Stimulated activated CD4-positive, alpha-beta T cell treated with anti-CD3 and anti-CD28 coated beads, Interleukin-15, amount 100 ng/mL, for 1 hour (primary cell): ENCODE measurements around the gene NLGN3.

Experiments
- DNase-seq, 2 donors: peaks; one replicate each; pipeline ENCODE4 v3.0.0-alpha.2; 2020; ENCODE audit warnings: low read depth in 1 of 2, low spot score in 1 of 2

The NLGN3 gene

DNA sequence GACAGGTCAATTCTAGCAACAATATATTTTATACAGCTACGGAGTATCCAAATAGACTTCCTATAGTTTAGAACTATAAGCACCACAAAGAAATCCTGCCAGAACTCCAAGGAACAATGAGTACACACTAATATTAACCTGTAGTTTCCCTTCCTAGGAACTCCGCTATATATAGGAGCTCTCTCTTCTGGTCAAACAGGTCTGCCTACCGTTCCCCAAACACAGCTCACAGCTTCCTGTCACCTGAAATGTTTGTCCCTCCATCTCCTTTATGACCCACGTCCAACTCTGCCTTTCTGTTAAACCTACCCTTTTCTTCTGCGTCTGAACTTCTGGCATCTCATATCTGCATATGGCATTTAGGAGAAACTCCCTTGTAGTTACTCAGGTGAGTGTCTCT, 67.9 kb downstream of the NLGN3 start:
- DNase-seq = no peak

DNA sequence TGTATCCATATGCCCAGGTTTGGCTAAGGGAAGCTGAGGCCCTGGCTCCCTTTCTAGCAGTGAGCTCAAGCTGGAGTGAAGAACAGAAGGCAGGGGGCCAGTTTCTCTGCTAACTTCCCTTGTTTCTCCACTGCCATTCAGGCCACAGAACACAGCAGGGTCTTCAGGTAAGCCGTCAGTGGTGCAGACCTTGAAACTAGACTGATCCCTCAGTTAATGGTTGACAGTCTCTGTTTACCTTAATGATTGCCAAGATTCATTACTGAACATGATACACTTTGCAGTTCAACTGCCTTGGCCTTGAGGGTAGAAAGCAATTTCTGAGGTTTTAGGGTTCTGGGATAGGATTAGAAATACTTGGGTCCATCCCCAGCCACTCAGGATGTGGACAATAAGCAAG, 69.5 kb downstream of the NLGN3 start:
- DNase-seq = no peak

DNA sequence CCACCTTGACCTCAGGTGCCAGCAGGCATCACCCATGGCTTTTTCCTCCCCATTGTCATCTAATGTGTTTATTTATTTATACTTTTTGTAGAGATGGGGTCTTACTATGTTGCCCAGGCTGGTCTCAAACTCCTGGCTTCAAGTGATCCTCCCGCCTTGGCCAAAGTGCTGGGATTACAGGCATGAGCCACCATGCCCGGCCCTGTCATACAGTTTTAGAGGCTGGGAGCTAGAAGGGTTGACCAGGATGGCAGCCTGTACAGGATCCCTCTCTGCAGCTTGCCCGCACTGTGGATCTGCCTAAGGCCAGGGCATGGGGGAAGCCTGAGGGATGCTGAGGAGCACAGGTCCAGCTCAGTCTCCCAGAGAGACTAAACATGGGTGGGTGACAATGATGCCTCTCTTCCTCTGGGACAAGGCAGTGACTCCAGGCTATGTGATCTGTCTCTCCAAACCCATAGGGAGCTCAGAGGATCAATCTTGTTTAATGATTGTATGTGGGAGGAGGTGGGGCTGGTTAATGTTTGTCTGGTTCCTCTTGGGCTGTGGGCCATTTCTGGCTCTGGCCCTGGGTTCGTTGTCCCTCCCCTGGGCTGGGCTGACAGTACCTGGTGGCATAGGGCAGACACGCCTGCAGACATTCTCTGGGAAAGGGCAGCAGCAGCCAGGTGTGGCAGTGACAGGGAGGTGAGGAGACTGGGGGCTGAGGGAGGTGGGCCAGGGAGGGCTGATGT, 70.1 kb downstream of the NLGN3 start:
- DNase-seq = no peak

DNA sequence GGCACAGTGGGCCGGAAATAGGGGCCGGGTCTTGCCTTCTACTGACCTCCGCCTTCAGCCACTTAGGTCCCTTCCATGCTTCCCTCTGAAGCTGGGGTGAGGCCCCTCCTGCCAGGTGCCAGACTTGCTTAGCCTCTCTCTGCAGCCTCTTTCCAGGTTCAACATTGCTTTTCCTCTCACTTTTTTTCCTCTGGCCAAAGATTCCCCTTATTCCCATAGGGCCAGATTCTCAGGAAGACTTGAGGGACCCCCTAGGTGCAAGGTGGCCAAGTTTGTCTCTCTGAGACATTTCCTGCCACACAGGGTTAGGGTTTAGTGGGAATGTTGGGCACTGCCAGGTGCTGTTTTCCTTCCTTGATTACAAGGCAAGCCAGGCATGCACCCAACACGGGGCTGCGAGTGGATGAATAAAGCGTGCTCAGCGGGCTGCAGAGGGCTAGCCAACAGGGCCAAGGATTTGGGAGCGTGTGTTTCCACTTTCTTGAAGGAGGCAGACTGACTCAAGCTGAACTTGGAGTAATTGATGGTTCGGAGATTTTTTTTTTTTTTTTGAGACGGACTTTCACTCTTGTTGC, 70.8 kb downstream of the NLGN3 start:
- no peak for DNase-seq

DNA sequence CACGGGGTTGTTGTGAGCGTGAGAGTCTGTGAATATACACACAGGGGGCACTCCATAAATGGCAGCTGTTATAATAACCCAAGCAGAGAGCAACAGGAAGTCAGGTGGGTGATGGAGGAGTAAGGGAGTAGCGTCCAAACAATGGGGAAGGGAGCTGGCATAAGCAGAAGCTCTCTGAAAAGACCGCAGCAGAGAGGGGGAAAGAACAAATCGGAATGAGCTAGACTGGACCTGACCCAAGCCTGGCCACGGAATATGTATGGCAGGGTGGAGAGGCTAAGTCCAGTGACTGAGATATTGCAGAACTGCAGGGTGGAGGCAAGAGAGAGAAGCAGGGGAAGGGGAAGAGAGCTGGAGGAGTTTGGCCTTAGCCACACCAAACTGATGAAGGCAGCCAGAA, 71.8 kb downstream of the NLGN3 start:
- DNase-seq = no peak

DNA sequence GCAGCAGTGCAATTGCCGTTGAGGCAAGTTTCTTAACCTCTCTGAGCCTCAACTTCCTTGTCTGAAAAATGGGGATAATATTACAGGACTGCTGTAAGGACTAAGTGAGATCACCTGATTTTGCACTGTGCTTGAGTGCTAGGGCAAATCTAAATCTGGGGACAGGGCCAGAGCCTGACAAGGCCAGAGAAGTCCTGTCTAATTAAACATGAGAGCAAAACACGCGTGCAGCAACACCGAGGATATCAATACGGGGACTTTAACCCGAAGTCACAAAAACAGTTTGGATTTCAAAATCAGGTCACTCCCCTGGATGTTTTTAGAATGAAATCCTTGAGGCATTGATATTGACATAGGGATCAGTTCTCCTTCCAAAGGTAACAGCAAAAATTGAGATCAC, 72.7 kb downstream of the NLGN3 start:
- no peak for DNase-seq
